ENCODE measurements around the gene KLRB1. TPM values are rescaled to one million over a fixed set of nuclear protein-coding genes. Genes with fewer than 3 reads are reported as not detected.

Gene KLRB1
- total and polyA plus RNA-seq, 4 donors = 0.53 to 1.2 (median 0.96) TPM

DNA sequence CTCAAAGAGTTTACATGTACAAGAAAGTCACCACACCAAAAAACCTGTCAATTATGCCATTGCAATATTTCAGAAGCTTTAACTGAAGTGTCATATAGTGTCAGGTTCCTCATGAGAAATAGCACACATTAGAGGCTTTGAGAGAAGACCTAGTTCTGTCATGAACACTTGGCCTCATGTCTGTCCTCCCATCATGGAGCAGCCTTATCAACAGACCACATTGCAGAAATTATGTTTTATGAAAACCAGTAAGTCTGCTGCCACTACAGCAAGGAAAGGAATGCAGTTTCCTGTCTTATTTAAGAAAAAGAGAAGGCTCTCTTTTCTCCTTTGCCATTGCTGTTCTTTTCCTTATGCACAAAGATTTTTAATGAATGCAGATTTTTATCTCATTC, 35.5 kb upstream of the KLRB1 start:
- Histone ChIP-seq H3K4me1 (ENCODE audit: control insufficient read depth in 4 of 4, insufficient read depth in 4 of 4, low read length in 3 of 4) (peaks cover under 1 to 7% (median 4%) of the 10 kb centered on the region in 4 donors), H3K9ac (ENCODE audit: low read depth in 1 of 2, low read length in 2 of 2) (no peak overlapping the region), H3K9me3 (ENCODE audit: control insufficient read depth in 4 of 4, low read length in 3 of 4) (no peaks in the 10 kb centered on the region), H3K4me3 (ENCODE audit: low read depth in 1 of 3, low read length in 3 of 3) (no peak overlapping the region), H3K27me3 (ENCODE audit: control insufficient read depth in 4 of 4, insufficient read depth in 4 of 4, low read length in 3 of 4) (no peaks in the 10 kb centered on the region), H3K36me3 (ENCODE audit: control insufficient read depth in 4 of 4, insufficient read depth in 3 of 4, low read depth in 1 of 4, low read length in 3 of 4) (no peaks in the 10 kb centered on the region), H3K27ac (ENCODE audit: low read depth in 1 of 2, low read length in 2 of 2) (no peak overlapping the region)
- no peak for DNase-seq (ENCODE audit: low spot score)
- TF ChIP-seq, protein P1, sequence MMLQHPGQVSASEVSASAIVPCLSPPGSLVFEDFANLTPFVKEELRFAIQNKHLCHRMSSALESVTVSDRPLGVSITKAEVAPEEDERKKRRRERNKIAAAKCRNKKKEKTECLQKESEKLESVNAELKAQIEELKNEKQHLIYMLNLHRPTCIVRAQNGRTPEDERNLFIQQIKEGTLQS (IDR thresholded peaks at IDR 0.05) = no peak
- TF ChIP-seq FOXA1 (IDR thresholded peaks at IDR 0.05) = no peak
- TF ChIP-seq RXRA (IDR thresholded peaks at IDR 0.05) = no peak

DNA sequence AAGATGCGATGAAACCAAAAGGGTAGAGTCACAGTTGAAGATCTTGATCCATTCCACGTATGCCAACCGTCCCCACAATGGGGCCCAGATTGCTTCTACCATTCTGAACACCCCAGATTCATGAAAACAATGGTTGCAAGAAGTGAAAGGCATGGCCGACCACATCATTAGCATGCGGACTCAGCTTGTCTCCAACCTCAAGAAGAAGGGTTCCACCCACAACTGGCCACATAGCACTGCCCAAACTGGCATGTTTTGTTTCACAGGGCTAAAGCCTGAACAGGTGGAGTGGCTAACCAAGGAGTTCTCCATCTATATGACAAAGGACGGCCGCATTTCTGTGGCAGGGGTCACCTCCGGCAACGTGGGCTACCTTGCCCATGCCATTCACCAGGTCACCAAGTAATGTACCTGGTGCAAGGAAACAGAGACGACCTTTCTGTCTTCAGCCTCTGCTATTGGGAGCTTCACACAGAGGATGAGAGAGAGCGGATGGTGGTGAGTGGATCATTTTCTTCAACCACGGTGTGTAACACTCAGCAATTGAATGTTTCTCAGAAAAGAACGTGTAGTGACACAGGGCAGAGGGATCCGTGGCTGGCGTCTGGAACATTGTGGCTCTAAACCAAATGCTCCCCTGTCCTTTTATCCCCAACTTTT, 35.0 kb upstream of the KLRB1 start:
- Histone ChIP-seq H3K9ac (ENCODE audit: low read depth in 1 of 2, low read length in 2 of 2) (no peak overlapping the region), H3K27ac (ENCODE audit: low read depth in 1 of 2, low read length in 2 of 2) (no peak overlapping the region), H3K36me3 (ENCODE audit: control insufficient read depth in 4 of 4, insufficient read depth in 3 of 4, low read depth in 1 of 4, low read length in 3 of 4) (no peaks in the 10 kb centered on the region), H3K27me3 (ENCODE audit: control insufficient read depth in 4 of 4, insufficient read depth in 4 of 4, low read length in 3 of 4) (no peaks in the 10 kb centered on the region), H3K4me3 (ENCODE audit: low read depth in 1 of 3, low read length in 3 of 3) (no peak overlapping the region), H3K4me1 (ENCODE audit: control insufficient read depth in 4 of 4, insufficient read depth in 4 of 4, low read length in 3 of 4) (peaks cover 0 to 3% (median 1%) of the 10 kb centered on the region in 4 donors), H3K9me3 (ENCODE audit: control insufficient read depth in 4 of 4, low read length in 3 of 4) (no peaks in the 10 kb centered on the region)
- 86% methylated on average over 15 of the region's 15 CpGs for WGBS
- DNase-seq (ENCODE audit: low spot score) = no peak
- TF ChIP-seq NR2F2 (IDR thresholded peaks at IDR 0.05) (no peak), HNF4G (IDR thresholded peaks at IDR 0.05) (no peak), GABPA (IDR thresholded peaks at IDR 0.05 in 1 of 2, conservative IDR thresholded peaks at IDR 0.05 in 1 of 2) (no peak)
- TF ChIP-seq, protein P2, sequence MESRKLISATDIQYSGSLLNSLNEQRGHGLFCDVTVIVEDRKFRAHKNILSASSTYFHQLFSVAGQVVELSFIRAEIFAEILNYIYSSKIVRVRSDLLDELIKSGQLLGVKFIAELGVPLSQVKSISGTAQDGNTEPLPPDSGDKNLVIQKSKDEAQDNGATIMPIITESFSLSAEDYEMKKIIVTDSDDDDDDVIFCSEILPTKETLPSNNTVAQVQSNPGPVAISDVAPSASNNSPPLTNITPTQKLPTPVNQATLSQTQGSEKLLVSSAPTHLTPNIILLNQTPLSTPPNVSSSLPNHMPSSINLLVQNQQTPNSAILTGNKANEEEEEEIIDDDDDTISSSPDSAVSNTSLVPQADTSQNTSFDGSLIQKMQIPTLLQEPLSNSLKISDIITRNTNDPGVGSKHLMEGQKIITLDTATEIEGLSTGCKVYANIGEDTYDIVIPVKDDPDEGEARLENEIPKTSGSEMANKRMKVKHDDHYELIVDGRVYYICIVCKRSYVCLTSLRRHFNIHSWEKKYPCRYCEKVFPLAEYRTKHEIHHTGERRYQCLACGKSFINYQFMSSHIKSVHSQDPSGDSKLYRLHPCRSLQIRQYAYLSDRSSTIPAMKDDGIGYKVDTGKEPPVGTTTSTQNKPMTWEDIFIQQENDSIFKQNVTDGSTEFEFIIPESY (IDR thresholded peaks at IDR 0.05) = no peak

DNA sequence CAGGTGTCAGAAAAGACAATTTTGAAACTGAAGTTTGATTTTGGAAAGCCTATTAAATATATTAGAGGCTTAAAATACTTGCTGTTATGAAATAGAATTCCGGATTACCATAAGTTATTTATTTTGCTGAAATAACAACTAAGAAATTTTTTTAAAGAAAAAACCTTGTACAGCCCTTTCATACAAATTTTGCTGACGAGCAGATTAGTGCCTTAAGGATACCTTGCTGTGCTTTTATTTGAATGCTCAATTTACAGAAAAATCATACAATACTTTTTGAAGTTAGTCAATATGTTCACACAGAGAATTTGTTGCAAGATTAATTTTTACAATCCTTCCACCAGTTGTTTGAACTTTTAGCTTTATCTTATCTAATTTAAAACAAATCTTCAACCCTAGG, 32.3 kb upstream of the KLRB1 start:
- Histone ChIP-seq H3K4me3 (ENCODE audit: low read depth in 1 of 3, low read length in 3 of 3) (no peak overlapping the region), H3K36me3 (ENCODE audit: control insufficient read depth in 4 of 4, insufficient read depth in 3 of 4, low read depth in 1 of 4, low read length in 3 of 4) (no peaks in the 10 kb centered on the region), H3K9ac (ENCODE audit: low read depth in 1 of 2, low read length in 2 of 2) (no peak overlapping the region), H3K27ac (ENCODE audit: low read depth in 1 of 2, low read length in 2 of 2) (no peak overlapping the region), H3K4me1 (ENCODE audit: control insufficient read depth in 4 of 4, insufficient read depth in 4 of 4, low read length in 3 of 4) (no peaks in the 10 kb centered on the region), H3K27me3 (ENCODE audit: control insufficient read depth in 4 of 4, insufficient read depth in 4 of 4, low read length in 3 of 4) (no peaks in the 10 kb centered on the region), H3K9me3 (ENCODE audit: control insufficient read depth in 4 of 4, low read length in 3 of 4) (no peaks in the 10 kb centered on the region)
- DNase-seq (ENCODE audit: low spot score) = no peak
- WGBS = 90% methylated on average over 2 of the region's 2 CpGs
- TF ChIP-seq HNF4A (conservative IDR thresholded peaks at IDR 0.05) = no peak
- TF ChIP-seq, protein P3, sequence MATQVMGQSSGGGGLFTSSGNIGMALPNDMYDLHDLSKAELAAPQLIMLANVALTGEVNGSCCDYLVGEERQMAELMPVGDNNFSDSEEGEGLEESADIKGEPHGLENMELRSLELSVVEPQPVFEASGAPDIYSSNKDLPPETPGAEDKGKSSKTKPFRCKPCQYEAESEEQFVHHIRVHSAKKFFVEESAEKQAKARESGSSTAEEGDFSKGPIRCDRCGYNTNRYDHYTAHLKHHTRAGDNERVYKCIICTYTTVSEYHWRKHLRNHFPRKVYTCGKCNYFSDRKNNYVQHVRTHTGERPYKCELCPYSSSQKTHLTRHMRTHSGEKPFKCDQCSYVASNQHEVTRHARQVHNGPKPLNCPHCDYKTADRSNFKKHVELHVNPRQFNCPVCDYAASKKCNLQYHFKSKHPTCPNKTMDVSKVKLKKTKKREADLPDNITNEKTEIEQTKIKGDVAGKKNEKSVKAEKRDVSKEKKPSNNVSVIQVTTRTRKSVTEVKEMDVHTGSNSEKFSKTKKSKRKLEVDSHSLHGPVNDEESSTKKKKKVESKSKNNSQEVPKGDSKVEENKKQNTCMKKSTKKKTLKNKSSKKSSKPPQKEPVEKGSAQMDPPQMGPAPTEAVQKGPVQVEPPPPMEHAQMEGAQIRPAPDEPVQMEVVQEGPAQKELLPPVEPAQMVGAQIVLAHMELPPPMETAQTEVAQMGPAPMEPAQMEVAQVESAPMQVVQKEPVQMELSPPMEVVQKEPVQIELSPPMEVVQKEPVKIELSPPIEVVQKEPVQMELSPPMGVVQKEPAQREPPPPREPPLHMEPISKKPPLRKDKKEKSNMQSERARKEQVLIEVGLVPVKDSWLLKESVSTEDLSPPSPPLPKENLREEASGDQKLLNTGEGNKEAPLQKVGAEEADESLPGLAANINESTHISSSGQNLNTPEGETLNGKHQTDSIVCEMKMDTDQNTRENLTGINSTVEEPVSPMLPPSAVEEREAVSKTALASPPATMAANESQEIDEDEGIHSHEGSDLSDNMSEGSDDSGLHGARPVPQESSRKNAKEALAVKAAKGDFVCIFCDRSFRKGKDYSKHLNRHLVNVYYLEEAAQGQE (IDR thresholded peaks at IDR 0.05) = no peak
- TF ChIP-seq RXRA (IDR thresholded peaks at IDR 0.05) = no peak
- no peak for TF ChIP-seq EGR1 (IDR thresholded peaks at IDR 0.05; ENCODE audit: low read depth in 2 of 2)
- no peak for TF ChIP-seq FOXA1 (IDR thresholded peaks at IDR 0.05)
- no peak for TF ChIP-seq RAD21 (IDR thresholded peaks at IDR 0.05)
- TF ChIP-seq, protein P4, sequence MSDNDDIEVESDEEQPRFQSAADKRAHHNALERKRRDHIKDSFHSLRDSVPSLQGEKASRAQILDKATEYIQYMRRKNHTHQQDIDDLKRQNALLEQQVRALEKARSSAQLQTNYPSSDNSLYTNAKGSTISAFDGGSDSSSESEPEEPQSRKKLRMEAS (IDR thresholded peaks at IDR 0.05) = no peak
- TF ChIP-seq FOXA2 (IDR thresholded peaks at IDR 0.05) = no peak
- TF ChIP-seq HNF4G (IDR thresholded peaks at IDR 0.05) = no peak
